Coronary artery (tissue), 2 donors: ENCODE data around the gene PLSCR4.

ENCODE experiments used
- DNase-seq: peaks from one replicate; pipeline ENCODE4 v3.0.0-alpha.2; 2017; ENCODE audit warnings: low spot score
- H3K27ac ChIP-seq, 2 donors: fragments of 200-600 bp; sonication (generic); one replicate each; pipeline ENCODE4 v1.5.1; 2016 to 2019
- H3K4me3 ChIP-seq: fragments of 200-600 bp; sonication (generic); 2 replicates; pipeline ENCODE4 v1.5.1; 2016; ENCODE audit warnings: mild to moderate bottlenecking, moderate library complexity
- CTCF ChIP-seq: fragments of 200-600 bp; sonication (generic); IDR thresholded peaks from one replicate; pipeline ENCODE4 v1.5.1; 2019; ENCODE audit warnings: antibody characterized with exemption

PLSCR4 gene

DNA sequence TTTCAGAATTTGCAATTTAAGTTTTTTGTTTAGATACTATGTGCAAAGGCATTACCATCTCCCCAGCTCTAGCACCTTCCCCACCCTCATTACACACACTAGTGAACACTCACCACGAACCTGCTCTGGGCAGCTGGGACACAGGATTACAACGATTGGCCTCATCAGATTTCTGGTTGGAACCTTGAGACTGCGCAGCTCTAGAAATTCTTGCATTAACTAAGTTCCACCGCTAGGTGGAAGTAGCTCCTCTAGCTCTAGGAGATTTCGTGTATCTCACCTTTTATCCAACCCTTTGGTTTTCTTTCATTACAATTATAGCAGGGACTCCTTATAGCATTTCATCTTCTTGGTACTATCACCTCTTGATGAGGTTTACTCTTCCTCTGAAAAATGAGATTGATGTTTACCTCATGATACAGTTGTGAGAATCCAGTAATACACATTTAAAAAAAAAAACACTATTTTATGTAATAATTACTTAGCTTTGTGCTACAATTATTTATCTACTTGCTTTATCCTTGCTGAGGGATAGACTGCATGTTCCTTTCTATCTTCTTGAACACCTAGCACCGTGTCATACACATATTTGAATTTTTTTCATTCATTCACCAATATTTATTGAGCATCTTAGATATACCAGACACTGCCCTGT lies 61.3 kb downstream of the PLSCR4 start:
- no peak overlapping the region for H3K4me3 ChIP-seq
- TF ChIP-seq CTCF: peak; percentile 29
- no peak overlapping the region for H3K27ac ChIP-seq
- DNase-seq: no peak

DNA sequence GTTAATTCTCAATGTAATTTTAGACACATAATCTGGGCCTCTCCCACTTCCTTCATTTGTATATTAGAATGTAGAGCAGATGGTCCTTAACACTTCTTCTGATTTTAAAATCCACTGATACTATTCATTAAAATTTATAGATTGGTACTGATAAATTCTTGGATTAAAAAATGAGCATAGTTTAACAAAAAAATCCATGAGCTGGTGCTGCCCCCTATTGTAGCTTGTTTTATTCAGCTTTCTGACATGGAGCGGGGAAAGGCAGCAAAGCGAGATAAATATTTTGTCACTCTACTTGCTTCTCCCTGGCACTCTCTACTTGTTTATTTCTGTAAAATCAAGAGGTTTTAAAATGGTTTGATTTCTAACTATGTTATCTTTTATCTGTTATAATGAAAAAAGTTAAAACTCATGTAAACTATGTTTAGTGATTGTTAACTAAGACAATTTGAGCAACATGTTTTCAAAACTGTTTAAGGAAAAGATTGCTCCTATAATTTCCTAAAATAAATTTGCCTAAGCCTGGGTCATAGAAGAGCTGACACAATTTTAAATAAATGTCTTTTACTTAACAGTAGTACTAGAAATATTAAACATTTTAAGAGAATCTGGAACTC lies 63.5 kb downstream of the PLSCR4 start:
- no peak for DNase-seq
- no peak overlapping the region for H3K27ac ChIP-seq
- TF ChIP-seq CTCF: no peak
- no peak overlapping the region for H3K4me3 ChIP-seq

DNA sequence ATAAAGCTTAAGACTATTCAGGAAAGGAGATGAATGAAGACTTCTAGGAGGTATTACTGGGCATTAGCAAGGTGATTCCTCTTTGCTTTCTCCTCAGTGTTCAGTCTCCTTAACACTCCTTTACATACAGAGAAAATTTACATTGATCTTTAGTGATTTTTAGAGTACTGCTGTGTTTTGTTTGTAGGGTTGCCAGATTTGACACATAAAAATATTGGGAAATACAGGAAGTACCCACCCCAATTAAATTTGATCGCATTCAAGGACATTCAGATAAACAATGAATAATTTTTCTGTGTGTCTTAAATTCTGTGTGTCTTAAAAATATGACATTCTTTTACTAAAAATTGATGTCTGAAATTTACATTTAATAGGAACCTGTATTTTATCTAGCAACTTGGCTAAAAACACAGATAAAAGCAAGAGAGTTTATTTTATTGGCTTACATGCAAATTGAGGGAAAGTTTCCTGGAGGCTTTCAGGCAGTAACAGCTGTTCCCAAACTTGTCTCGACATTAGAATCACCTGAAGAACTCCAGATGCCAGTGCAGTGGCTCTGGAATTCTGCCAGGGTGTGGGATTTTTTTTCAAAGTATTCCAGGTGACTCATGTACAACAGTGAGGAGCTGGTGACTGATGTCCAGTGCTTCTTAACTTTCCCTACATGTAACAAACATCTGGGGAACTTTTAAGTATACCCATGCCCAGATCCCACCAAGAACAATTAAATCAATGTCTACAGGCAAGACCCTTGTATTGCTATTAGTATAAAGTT lies 66.5 kb downstream of the PLSCR4 start:
- Histone ChIP-seq H3K4me3 (no peak overlapping the region), H3K27ac (no peak overlapping the region)
- TF ChIP-seq CTCF: no peak
- DNase-seq: no peak

GRCh38 chr3:146181216-146181615 lies 69.7 kb downstream of the PLSCR4 start:
- Histone ChIP-seq H3K27ac (no peak overlapping the region), H3K4me3 (no peak overlapping the region)
- no peak for TF ChIP-seq CTCF
- DNase-seq: no peak

DNA sequence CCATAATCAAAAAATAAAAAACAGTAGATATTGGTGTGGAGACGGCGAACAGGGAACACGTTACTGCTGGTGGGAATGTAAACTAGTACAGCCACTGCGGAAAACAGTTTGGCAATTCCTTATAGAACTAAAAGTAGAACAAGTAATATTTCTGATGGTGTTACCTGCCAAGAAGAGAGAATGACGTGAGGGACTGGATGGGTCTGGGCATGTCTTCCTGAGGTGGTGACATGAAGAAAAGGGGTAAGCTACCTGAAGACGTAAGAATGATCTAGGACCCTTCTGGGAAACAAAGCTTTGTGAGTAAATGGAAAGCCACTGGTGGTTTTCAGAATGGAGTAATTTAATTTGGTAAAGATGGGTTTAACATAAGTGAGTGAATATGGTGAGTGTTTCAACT lies 70.5 kb downstream of the PLSCR4 start:
- TF ChIP-seq CTCF: no peak
- H3K4me3 ChIP-seq: no peak overlapping the region
- DNase-seq: no peak

GRCh38 chr3:146178006-146178689 lies 72.8 kb downstream of the PLSCR4 start:
- H3K4me3 ChIP-seq: no peak overlapping the region
- no peak for TF ChIP-seq CTCF
- no peak for DNase-seq
- H3K27ac ChIP-seq: no peak overlapping the region

More for the DNA sequence above, 70.5 kb downstream of the PLSCR4 start:
- no peak overlapping the region for H3K27ac ChIP-seq
